HUES6 (cell line): ENCODE data around the gene NOX1.
"Not testable (repeated sequence)": the region's sequence is repeated elsewhere in the genome, so short reads cannot be mapped to it uniquely, and the experiment has no call there.

Experiments
- H3K27ac ChIP-seq: 2 replicates; pipeline ENCODE4 v1.7.0; 2013; ENCODE audit warnings: low read depth, mild to moderate bottlenecking, low read length, inconsistent platforms
- H3K27me3 ChIP-seq: 2 replicates; pipeline ENCODE4 v1.6.1; 2013; ENCODE audit warnings: low read length; ENCODE audit not compliant: control insufficient read depth, insufficient read depth
- H3K36me3 ChIP-seq: 2 replicates; pipeline ENCODE4 v1.6.1; 2013; ENCODE audit warnings: low read length; ENCODE audit not compliant: control insufficient read depth, insufficient read depth
- H3K4me1 ChIP-seq: 2 replicates; pipeline ENCODE4 v1.6.1; 2013; ENCODE audit warnings: low read length; ENCODE audit not compliant: control insufficient read depth, insufficient read depth
- H3K4me3 ChIP-seq: 2 replicates; pipeline ENCODE4 v1.5.1; 2013; ENCODE audit warnings: low read depth, low read length
- H3K9ac ChIP-seq: one replicate; pipeline ENCODE4 v1.6.1; 2013; ENCODE audit warnings: mild to moderate bottlenecking, low read length
- H3K9me3 ChIP-seq: 2 replicates; pipeline ENCODE4 v1.6.1; 2013; ENCODE audit warnings: low read depth, low read length; ENCODE audit not compliant: control insufficient read depth, insufficient read depth

The NOX1 gene

DNA sequence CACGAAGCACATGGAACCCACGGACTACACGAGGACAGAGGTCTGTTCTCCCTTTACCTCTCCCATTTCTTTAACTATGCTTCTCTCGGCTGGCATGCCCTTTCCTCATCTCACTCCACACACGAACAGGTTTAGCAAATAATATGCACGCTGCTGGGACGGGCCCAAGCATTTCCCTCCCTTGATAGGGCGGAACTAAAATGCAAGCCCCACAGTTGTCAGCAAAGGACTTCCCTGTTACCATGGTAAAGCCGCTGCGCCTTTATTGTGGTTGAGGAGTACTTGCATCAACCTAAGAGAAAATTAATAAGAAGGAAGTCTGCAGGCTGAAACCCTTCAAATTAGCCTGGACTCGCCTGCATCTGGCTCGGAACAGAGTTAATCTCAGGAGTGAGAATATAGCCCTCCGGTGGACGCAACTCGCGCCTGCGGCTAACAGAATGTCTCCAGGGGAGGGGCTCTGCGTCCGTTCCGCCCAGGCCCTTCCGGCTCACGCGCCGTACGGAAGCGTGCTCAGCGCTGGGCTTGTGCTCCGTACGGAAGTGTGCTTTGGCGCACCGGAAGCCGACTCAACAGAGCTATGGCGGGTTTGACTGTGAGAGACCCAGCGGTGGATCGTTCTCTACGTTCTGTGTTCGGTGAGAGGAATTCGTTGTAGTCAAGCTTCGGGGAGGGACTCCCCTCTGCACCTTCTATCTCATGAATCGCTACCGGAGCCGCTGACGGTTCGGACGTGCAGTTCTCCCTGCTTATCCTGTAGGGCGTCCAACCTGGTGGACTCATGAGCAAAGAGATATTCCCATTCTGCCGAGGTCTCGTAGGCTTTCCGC is 54.1 kb downstream of the NOX1 start, which contains the start of gene CSTF2:
CSTF2 (plus strand) TSS at position 555 of the 830 bp plus-strand sequence; CDS start at position 581, 26 bp downstream.
- no peak within 1 kb of the TSS for H3K27ac ChIP-seq
- H3K4me1 ChIP-seq: no peaks in the 10 kb centered on the region

GRCh38 chrX:100819534-100819836 is 54.7 kb downstream of the NOX1 start:
- Histone ChIP-seq H3K36me3 (peaks cover 25% of the 10 kb centered on the region), H3K27me3 (peaks cover 22% of the 10 kb centered on the region; the same call in 1 of the 2 replicates), H3K4me1 (no peaks in the 10 kb centered on the region), H3K27ac (no peak overlapping the region), H3K4me3 (peak overlapping the region; percentile 78), H3K9ac (peak overlapping the region; percentile 60), H3K9me3 (no peaks in the 10 kb centered on the region)

More for the DNA sequence above, 54.1 kb downstream of the NOX1 start, which contains the start of gene CSTF2:
- peak within 1 kb of the TSS; percentile 78 for H3K4me3 ChIP-seq
- H3K9ac ChIP-seq: peak within 1 kb of the TSS; percentile 84
- peaks cover 22% of the 10 kb centered on the region; the same call in 1 of the 2 replicates for H3K27me3 ChIP-seq
- peaks cover 31% of the 10 kb centered on the region for H3K36me3 ChIP-seq
- no peaks in the 10 kb centered on the region for H3K9me3 ChIP-seq

DNA sequence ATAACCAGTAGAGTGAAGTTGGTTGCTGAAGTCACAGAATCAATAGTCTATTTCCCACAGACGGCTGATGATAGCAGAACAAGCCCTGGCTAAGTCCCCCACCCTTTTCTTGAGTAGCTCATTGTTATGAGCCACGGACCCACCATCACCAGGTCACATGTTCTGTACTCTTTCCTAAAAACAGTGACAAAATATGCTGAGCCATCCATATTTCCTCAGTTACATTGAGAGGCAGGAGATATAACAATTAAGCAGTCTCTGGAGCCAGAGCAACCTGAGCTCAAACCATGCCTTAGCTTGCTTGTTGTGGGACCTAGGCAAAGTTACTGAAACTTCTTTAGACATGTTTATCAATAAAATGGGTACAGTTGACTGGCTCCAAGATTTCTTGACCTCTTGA is 56.8 kb downstream of the NOX1 start:
- Histone ChIP-seq H3K27me3 (peaks cover 22% of the 10 kb centered on the region; the same call in 1 of the 2 replicates), H3K4me1 (peaks cover 5% of the 10 kb centered on the region), H3K36me3 (peaks cover 4% of the 10 kb centered on the region), H3K4me3 (no peak overlapping the region), H3K9me3 (no peaks in the 10 kb centered on the region), H3K9ac (no peak overlapping the region), H3K27ac (no peak overlapping the region)

GRCh38 chrX:100812216-100813158 is 61.7 kb downstream of the NOX1 start:
- Histone ChIP-seq H3K9me3 (no peaks in the 10 kb centered on the region), H3K36me3 (no peaks in the 10 kb centered on the region), H3K9ac (peak overlapping the region; percentile 39), H3K4me3 (peak overlapping the region; percentile 28), H3K27ac (no peak overlapping the region; the same call in 1 of the 2 replicates), H3K4me1 (peaks cover 12% of the 10 kb centered on the region), H3K27me3 (peaks cover 18% of the 10 kb centered on the region; the same call in 1 of the 2 replicates)

DNA sequence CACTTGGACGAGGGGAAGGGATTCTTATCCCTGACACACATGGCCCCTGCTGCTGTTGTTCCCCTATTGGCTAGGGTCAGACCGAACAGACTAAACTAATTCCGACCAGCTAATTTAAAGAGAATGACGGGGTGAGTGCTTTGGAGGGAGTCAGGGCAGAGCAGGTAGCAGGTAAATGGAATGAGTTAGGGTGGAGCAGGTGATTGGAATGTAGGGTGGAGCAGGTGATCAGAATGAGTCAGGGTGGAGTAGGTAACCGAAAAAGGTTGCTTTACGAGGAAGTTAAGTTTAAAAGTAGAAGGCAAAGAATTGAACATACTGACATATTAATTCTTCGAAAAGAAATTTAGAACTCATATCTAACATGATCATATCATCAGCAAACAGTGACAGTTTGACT is 65.9 kb downstream of the NOX1 start:
- H3K9ac ChIP-seq, H3K9me3 ChIP-seq, H3K27ac ChIP-seq, H3K4me3 ChIP-seq, H3K36me3 ChIP-seq, H3K27me3 ChIP-seq: not testable (repeated sequence)
- peaks cover 12% of the 10 kb centered on the region for H3K4me1 ChIP-seq

DNA sequence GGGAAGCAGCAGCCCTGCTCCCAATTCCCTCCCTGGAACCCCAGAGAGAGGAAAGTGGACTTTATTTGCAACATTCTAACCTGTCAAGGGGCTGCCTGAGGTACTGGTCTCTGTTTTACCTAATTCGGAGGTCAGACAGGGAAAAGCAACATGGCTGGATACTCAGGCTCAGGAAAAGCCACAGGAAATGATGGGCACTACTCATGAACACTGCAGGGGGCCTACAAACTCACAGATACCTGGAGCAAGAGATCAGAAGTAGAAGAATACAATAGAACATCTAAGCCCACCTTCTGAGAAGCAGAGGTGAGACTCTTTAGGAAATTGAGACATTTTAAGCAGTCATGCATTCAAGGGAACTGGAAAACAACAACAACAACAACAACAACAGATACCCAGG is 69.4 kb downstream of the NOX1 start:
- no peaks in the 10 kb centered on the region; the same call in 1 of the 2 replicates for H3K27me3 ChIP-seq
- H3K9ac ChIP-seq: no peak overlapping the region
- H3K9me3 ChIP-seq: peaks cover 2% of the 10 kb centered on the region; the same call in 1 of the 2 replicates
- no peaks in the 10 kb centered on the region for H3K36me3 ChIP-seq
- no peak overlapping the region for H3K27ac ChIP-seq
- no peaks in the 10 kb centered on the region for H3K4me1 ChIP-seq
- no peak overlapping the region for H3K4me3 ChIP-seq

DNA sequence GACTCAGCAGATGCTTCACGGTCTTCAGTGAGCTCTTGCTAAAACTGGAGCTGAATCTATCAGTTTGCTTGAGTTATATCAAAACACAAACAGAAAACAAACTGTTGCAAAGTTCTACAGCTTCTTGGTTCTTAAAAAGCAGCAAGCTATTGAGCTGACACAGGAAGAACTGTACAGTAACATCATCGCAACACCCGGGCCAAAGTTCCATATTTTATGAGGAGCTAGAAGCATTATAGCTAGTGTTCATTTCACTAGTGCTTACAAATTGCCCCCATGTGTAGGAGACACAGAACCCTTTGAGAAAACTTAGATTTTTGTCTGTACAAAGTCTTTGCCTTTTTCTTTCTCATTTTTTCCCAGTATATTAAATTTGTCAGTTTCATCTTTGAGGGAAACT is 71.3 kb downstream of the NOX1 start:
- no peaks in the 10 kb centered on the region for H3K4me1 ChIP-seq
- no peaks in the 10 kb centered on the region for H3K36me3 ChIP-seq
- H3K27me3 ChIP-seq: no peaks in the 10 kb centered on the region; the same call in 1 of the 2 replicates

DNA sequence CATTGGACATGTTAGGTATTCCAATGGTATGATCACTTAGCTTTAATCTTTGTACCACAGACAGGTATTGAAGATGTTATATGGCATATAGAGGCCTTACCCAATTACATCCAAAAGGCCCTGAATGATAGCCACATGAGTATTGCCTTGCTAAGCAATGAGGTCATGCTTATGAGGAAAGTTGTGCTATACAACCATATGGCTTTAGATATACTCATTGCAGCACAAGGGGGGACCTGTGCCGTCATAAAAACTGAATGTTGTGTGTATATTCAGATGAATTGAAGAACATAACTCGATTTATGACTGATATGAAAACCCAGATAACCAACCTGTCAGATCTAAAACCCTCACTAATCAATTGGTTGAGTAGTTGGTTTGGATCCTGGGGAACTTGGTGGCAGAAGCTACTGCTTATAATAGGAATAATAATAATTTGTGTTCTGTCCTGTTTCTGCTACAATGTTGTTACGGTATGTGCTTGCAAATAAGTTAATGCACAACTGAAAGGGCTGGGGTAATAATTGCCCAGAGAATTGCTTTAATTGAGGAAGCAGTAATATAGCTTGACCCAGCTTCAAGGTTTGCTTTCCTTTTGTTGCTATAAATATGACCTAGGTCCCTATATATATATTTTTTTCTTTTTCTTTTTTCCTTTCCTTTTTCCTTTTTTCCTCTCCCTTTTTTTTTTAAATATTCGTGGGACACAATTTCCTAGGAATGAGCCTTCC is 75.5 kb downstream of the NOX1 start:
- Histone ChIP-seq H3K9me3 (no peaks in the 10 kb centered on the region), H3K9ac (no peak overlapping the region), H3K4me1 (no peaks in the 10 kb centered on the region), H3K27me3 (no peaks in the 10 kb centered on the region; the same call in 1 of the 2 replicates), H3K36me3 (no peaks in the 10 kb centered on the region), H3K4me3 (no peak overlapping the region), H3K27ac (no peak overlapping the region)

More for the DNA sequence above, 71.3 kb downstream of the NOX1 start:
- Histone ChIP-seq H3K4me3 (no peak overlapping the region), H3K9ac (no peak overlapping the region), H3K27ac (no peak overlapping the region), H3K9me3 (peaks cover 2% of the 10 kb centered on the region; the same call in 1 of the 2 replicates)

DNA sequence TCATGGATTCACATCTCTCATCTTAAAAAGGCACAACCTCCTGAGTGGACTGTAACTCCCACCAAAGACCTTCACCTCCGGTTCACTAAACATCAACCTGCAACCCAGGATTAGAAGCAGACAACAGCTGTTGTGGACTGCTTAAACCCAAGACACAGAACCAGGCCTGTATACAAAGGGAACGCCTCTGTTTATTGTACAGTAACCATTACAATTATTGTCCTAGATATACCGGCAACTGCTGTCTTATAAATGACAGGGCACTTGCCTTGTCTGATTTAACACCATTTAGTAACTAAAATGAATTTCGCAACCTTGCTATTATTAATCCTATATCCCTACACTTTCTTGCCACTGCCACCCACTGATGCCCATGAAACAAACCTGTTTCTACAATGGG is 76.8 kb downstream of the NOX1 start:
- Histone ChIP-seq H3K4me1 (peaks cover 5% of the 10 kb centered on the region; the same call in 1 of the 2 replicates), H3K27me3 (no peaks in the 10 kb centered on the region; the same call in 1 of the 2 replicates), H3K36me3 (no peaks in the 10 kb centered on the region), H3K9ac (no peak overlapping the region), H3K9me3 (no peaks in the 10 kb centered on the region), H3K4me3 (no peak overlapping the region), H3K27ac (no peak overlapping the region)

DNA sequence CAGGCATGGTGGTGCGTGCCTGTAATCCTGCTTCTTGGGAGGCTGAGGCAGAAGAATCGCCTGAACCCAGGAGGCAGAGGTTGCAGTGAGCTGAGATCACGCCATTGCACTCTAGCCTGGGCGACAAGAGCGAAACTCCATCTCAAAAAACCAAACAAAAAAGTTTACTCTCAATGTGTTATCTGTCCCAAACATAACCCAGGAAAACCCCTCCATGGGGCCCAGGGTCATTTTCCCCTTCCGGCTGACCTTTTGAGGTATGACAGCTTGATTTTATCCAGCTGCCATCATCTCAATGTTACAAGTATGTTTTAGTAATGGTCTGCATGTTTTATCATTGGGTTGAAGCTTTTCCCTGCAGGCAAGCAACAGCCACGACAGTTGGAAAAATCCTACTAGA is 77.8 kb downstream of the NOX1 start:
- not testable (repeated sequence) for H3K9me3 ChIP-seq, H3K27ac ChIP-seq, H3K4me3 ChIP-seq, H3K36me3 ChIP-seq, H3K27me3 ChIP-seq, H3K9ac ChIP-seq
- peaks cover 13% of the 10 kb centered on the region; the same call in 1 of the 2 replicates for H3K4me1 ChIP-seq
